ENCODE data around the gene RSF1. TPM values are rescaled to one million over a fixed set of nuclear protein-coding genes. Genes with fewer than 3 reads are reported as not detected.

Gene RSF1
- total RNA-seq, 1 donor from 2014 or later, result 68.8 TPM

DNA sequence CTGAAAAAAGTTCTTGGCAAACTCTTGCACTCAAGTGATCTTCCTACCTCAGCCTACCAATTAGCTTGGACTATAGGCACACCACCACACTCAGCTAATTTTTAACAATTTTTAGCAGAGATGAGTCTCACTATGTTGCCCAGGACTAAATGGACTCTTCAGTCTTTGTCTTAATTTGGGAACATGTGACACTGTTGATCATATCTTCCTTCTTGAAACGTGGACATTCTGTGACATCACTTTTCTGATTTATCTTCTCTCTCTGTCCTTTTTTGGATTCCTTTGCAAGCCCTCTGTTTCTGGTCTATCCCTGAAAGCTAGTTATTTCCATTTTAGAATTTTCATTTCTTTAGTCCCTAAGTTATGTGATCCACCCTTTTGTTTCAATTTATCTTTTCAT is 42.0 kb downstream of the RSF1 start:
- intact Hi-C loops (cut with micrococcal nuclease), result no loop called here

DNA sequence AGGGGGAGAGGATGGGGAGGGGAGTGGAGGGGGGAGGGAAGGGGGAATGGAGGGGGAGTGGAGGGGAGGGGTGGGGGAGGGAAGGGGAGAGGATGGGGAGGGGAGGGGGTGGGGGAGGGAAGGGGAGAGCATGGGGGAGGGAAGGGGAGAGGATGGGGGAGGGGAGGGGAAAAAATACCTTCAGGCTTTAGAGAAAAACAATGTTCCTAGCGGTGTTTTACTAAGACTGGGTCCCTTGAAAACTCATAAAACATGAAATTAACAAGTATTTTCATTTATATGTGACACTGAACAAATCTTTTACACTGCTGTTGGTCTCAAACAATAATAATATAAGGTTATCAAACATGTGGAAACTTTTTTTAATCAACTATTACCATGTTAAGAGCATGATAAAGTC is 42.4 kb downstream of the RSF1 start:
- Mint-ChIP-seq H3K9me3 (no peaks in the 10 kb centered on the region), H3K27me3 (no peaks in the 10 kb centered on the region), H3K4me1 (peaks cover 51% of the 10 kb centered on the region), H3K36me3 (ENCODE audit: low read depth) (peaks cover 14% of the 10 kb centered on the region), H3K4me3 (no peak overlapping the region), H3K27ac (no peak overlapping the region)
- intact Hi-C loops (cut with micrococcal nuclease), result no loop called here
- ChIA-PET POLR2A (no interaction called here), CTCF (no interaction called here)
- DNase-seq, result no peak
- TF ChIP-seq, protein P1, sequence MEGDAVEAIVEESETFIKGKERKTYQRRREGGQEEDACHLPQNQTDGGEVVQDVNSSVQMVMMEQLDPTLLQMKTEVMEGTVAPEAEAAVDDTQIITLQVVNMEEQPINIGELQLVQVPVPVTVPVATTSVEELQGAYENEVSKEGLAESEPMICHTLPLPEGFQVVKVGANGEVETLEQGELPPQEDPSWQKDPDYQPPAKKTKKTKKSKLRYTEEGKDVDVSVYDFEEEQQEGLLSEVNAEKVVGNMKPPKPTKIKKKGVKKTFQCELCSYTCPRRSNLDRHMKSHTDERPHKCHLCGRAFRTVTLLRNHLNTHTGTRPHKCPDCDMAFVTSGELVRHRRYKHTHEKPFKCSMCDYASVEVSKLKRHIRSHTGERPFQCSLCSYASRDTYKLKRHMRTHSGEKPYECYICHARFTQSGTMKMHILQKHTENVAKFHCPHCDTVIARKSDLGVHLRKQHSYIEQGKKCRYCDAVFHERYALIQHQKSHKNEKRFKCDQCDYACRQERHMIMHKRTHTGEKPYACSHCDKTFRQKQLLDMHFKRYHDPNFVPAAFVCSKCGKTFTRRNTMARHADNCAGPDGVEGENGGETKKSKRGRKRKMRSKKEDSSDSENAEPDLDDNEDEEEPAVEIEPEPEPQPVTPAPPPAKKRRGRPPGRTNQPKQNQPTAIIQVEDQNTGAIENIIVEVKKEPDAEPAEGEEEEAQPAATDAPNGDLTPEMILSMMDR (IDR thresholded peaks at IDR 0.05), result no peak
- no peak for ATAC-seq (ENCODE audit: low read depth)

More for the DNA sequence above, 42.0 kb downstream of the RSF1 start:
- Mint-ChIP-seq H3K27me3 (no peaks in the 10 kb centered on the region), H3K4me3 (no peak overlapping the region), H3K4me1 (peaks cover 56% of the 10 kb centered on the region), H3K27ac (peak overlapping the region; percentile 46), H3K9me3 (no peaks in the 10 kb centered on the region), H3K36me3 (ENCODE audit: low read depth) (peaks cover 14% of the 10 kb centered on the region)
- POLR2A ChIA-PET, result no interaction called here
- DNase-seq, result no peak
- TF ChIP-seq, protein P1 (IDR thresholded peaks at IDR 0.05), result no peak
- CTCF ChIA-PET, result no interaction called here
- ATAC-seq (ENCODE audit: low read depth), result no peak

DNA sequence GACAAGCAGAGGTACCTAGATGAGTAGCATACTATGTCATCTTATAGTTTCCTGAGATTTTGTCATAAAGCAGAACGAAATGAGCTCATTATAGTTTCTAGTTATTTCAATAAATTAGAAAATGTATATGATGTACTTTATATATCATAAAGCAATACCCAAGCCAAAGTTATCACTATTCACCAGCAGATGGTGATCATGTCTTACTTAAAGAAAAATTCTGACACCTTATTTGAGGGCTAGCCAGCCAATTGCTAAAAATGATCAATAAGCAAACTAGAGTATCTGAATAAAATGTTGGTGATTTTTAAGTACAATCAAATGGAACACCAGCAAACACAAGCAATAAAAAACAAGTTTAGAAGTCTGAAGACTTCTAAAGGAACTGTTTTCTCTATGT is 44.1 kb downstream of the RSF1 start:
- no peak for DNase-seq
- ChIA-PET CTCF (interaction anchor here (1.3 to 2.2 kb wide), 3 partner anchors 219 to 270 kb away, joined by 5 to 9 read pairs (median 8); partner anchors contain the start of gene INTS4), POLR2A (no interaction called here)
- Mint-ChIP-seq H3K9me3 (no peaks in the 10 kb centered on the region), H3K4me3 (no peak overlapping the region), H3K27me3 (no peaks in the 10 kb centered on the region), H3K36me3 (ENCODE audit: low read depth) (peaks cover 20% of the 10 kb centered on the region), H3K4me1 (peaks cover 55% of the 10 kb centered on the region), H3K27ac (no peak overlapping the region)
- TF ChIP-seq, protein P1 (IDR thresholded peaks at IDR 0.05), result no peak
- ATAC-seq (ENCODE audit: low read depth), result no peak
- intact Hi-C loops (cut with micrococcal nuclease), result loop anchor here (1.0 to 2.0 kb wide), 3 partner anchors 224 to 788 kb away; no protein-coding TSS in a partner anchor

DNA sequence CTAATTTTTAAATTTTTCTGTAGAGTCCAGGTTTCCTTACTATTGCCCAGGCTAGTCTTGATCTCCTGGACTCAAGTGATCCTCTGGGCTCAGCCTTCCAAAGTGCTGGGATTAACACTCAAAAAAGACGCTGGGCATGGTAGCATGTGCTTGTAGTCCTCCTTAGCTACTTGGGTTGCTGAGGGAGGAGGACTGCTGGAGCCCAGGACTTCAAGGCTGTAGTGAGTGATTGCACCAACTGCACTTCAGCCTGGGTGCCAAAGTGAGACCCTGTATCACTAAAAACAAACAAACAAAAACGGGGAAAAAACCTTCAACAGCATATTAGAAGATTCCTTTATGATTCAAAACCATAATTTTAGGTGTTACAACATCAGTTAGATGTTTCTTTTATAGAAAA is 44.6 kb downstream of the RSF1 start:
- H3K9me3 Mint-ChIP-seq, result no peaks in the 10 kb centered on the region
- ChIA-PET POLR2A (no interaction called here), CTCF (interaction anchor here (1.3 to 2.2 kb wide), 3 partner anchors 219 to 270 kb away, joined by 5 to 9 read pairs (median 8); partner anchors contain the start of gene INTS4)
- peaks cover 24% of the 10 kb centered on the region for H3K36me3 Mint-ChIP-seq (ENCODE audit: low read depth)
- TF ChIP-seq, protein P1 (IDR thresholded peaks at IDR 0.05), result no peak
- intact Hi-C loops (cut with micrococcal nuclease), result loop anchor here (1.0 to 2.0 kb wide), 3 partner anchors 224 to 789 kb away; no protein-coding TSS in a partner anchor
- H3K4me3 Mint-ChIP-seq, result no peak overlapping the region
- no peak for DNase-seq
- no peak overlapping the region for H3K27ac Mint-ChIP-seq
- H3K27me3 Mint-ChIP-seq, result no peaks in the 10 kb centered on the region
- ATAC-seq (ENCODE audit: low read depth), result no peak
- H3K4me1 Mint-ChIP-seq, result peaks cover 57% of the 10 kb centered on the region

DNA sequence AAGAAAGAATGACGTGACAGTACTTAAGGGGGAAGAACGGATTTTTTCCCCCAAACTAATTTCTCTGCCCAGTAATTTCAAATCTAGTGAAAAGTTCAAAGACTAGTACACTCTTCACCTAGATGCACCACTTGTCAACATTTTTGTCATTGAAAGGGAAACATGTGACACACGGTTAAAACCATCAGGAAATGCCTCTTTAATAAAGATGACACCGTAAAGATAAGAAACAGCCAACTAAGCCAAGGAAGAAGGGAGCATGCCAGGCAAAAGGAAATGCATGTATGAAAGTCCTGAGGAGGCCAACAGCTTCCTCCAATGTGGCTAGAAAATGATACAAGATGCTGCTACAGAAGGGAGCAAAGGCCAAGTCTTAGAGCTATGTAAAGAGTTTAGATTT is 49.4 kb downstream of the RSF1 start:
- H3K27ac Mint-ChIP-seq, result no peak overlapping the region
- ATAC-seq (ENCODE audit: low read depth), result no peak
- TF ChIP-seq, protein P1 (IDR thresholded peaks at IDR 0.05), result no peak
- ChIA-PET CTCF (no interaction called here), POLR2A (no interaction called here)
- peaks cover 24% of the 10 kb centered on the region for H3K36me3 Mint-ChIP-seq (ENCODE audit: low read depth)
- intact Hi-C loops (cut with micrococcal nuclease), result no loop called here
- no peak overlapping the region for H3K4me3 Mint-ChIP-seq
- DNase-seq, result no peak
- no peaks in the 10 kb centered on the region for H3K27me3 Mint-ChIP-seq
- no peaks in the 10 kb centered on the region for H3K9me3 Mint-ChIP-seq
- peaks cover 55% of the 10 kb centered on the region for H3K4me1 Mint-ChIP-seq

Data from activated B cell treated with CpG ODN at 0.5 μM for 24 hours (primary cell).